ENCODE measurements around the gene PET100.

Gene PET100

GRCh38 chr19:7600721-7601120 lies 28.9 kb upstream of the PET100 start:
- TF ChIP-seq EGR1 (IDR thresholded peaks at IDR 0.05) (no peak), ZBTB7A (IDR thresholded peaks at IDR 0.05; ENCODE audit: low read depth) (no peak), YY1 (IDR thresholded peaks at IDR 0.05; ENCODE audit: low read depth) (no peak), CREB1 (IDR thresholded peaks at IDR 0.05; ENCODE audit: low read depth) (no peak), NFIC (IDR thresholded peaks at IDR 0.05) (no peak), RAD21 (IDR thresholded peaks at IDR 0.05; ENCODE audit: low read depth) (no peak), TAF1 (IDR thresholded peaks at IDR 0.05; ENCODE audit: low read depth) (no peak), FOXM1 (IDR thresholded peaks at IDR 0.05; ENCODE audit: borderline replicate concordance, low read depth) (no peak), TCF12 (IDR thresholded peaks at IDR 0.05; ENCODE audit: low read depth) (no peak), TEAD4 (IDR thresholded peaks at IDR 0.05) (no peak), CEBPB (IDR thresholded peaks at IDR 0.05) (no peak), EP300 (IDR thresholded peaks at IDR 0.05; ENCODE audit: borderline replicate concordance) (no peak)
- TF ChIP-seq, protein P1, sequence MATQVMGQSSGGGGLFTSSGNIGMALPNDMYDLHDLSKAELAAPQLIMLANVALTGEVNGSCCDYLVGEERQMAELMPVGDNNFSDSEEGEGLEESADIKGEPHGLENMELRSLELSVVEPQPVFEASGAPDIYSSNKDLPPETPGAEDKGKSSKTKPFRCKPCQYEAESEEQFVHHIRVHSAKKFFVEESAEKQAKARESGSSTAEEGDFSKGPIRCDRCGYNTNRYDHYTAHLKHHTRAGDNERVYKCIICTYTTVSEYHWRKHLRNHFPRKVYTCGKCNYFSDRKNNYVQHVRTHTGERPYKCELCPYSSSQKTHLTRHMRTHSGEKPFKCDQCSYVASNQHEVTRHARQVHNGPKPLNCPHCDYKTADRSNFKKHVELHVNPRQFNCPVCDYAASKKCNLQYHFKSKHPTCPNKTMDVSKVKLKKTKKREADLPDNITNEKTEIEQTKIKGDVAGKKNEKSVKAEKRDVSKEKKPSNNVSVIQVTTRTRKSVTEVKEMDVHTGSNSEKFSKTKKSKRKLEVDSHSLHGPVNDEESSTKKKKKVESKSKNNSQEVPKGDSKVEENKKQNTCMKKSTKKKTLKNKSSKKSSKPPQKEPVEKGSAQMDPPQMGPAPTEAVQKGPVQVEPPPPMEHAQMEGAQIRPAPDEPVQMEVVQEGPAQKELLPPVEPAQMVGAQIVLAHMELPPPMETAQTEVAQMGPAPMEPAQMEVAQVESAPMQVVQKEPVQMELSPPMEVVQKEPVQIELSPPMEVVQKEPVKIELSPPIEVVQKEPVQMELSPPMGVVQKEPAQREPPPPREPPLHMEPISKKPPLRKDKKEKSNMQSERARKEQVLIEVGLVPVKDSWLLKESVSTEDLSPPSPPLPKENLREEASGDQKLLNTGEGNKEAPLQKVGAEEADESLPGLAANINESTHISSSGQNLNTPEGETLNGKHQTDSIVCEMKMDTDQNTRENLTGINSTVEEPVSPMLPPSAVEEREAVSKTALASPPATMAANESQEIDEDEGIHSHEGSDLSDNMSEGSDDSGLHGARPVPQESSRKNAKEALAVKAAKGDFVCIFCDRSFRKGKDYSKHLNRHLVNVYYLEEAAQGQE (IDR thresholded peaks at IDR 0.05; ENCODE audit: low read depth): no peak
- TF ChIP-seq, protein P2, sequence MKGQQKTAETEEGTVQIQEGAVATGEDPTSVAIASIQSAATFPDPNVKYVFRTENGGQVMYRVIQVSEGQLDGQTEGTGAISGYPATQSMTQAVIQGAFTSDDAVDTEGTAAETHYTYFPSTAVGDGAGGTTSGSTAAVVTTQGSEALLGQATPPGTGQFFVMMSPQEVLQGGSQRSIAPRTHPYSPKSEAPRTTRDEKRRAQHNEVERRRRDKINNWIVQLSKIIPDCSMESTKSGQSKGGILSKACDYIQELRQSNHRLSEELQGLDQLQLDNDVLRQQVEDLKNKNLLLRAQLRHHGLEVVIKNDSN (IDR thresholded peaks at IDR 0.05): no peak
- TF ChIP-seq, protein P3, sequence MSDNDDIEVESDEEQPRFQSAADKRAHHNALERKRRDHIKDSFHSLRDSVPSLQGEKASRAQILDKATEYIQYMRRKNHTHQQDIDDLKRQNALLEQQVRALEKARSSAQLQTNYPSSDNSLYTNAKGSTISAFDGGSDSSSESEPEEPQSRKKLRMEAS (IDR thresholded peaks at IDR 0.05): no peak

GRCh38 chr19:7602240-7602934 lies 27.2 kb upstream of the PET100 start:
- TF ChIP-seq TEAD4 (IDR thresholded peaks at IDR 0.05) (no peak), CEBPB (IDR thresholded peaks at IDR 0.05) (no peak), TAF1 (IDR thresholded peaks at IDR 0.05; ENCODE audit: low read depth) (no peak), EP300 (IDR thresholded peaks at IDR 0.05; ENCODE audit: borderline replicate concordance) (no peak), YY1 (IDR thresholded peaks at IDR 0.05; ENCODE audit: low read depth) (no peak), EGR1 (IDR thresholded peaks at IDR 0.05) (no peak), TCF12 (IDR thresholded peaks at IDR 0.05; ENCODE audit: low read depth) (no peak), ZBTB7A (IDR thresholded peaks at IDR 0.05; ENCODE audit: low read depth) (no peak), NFIC (IDR thresholded peaks at IDR 0.05) (no peak), CREB1 (IDR thresholded peaks at IDR 0.05; ENCODE audit: low read depth) (no peak), RAD21 (IDR thresholded peaks at IDR 0.05; ENCODE audit: low read depth) (no peak), FOXM1 (IDR thresholded peaks at IDR 0.05; ENCODE audit: borderline replicate concordance, low read depth) (no peak)
- TF ChIP-seq, protein P3 (IDR thresholded peaks at IDR 0.05): no peak
- TF ChIP-seq, protein P2 (IDR thresholded peaks at IDR 0.05): no peak
- TF ChIP-seq, protein P1 (IDR thresholded peaks at IDR 0.05; ENCODE audit: low read depth): no peak

DNA sequence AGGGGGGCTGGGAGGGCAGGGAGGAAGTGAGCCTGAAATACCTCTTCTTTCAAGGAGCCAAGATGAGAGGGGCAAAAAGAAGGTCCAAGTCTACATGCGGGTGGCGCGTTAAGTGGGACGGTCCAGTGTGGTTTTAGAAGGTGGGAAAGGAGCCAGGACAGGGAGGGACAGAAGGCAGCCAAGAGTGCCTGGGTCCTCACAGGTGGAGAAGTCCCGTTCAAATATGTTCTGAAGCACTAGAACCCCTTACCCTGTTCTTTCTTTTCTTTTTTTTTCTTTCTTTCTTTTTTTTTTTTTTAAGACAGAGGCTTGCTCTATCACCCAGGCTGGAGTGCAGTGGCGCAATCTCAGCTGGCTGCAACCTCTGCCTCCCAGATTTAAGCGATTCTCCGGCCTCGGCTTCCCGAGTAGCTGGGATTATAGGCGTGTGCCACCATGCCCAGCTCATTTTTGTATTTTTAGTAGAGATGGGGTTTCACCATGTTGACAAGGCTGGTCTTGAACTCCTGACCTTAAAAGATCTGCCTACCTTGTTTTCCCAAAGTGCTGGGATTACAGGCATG lies 26.6 kb upstream of the PET100 start:
- TF ChIP-seq YY1 (IDR thresholded peaks at IDR 0.05; ENCODE audit: low read depth) (no peak), NFIC (IDR thresholded peaks at IDR 0.05) (no peak), TAF1 (IDR thresholded peaks at IDR 0.05; ENCODE audit: low read depth) (no peak), EP300 (IDR thresholded peaks at IDR 0.05; ENCODE audit: borderline replicate concordance) (no peak), RAD21 (IDR thresholded peaks at IDR 0.05; ENCODE audit: low read depth) (no peak), CREB1 (IDR thresholded peaks at IDR 0.05; ENCODE audit: low read depth) (no peak), FOXM1 (IDR thresholded peaks at IDR 0.05; ENCODE audit: borderline replicate concordance, low read depth) (no peak), TCF12 (IDR thresholded peaks at IDR 0.05; ENCODE audit: low read depth) (no peak)
- TF ChIP-seq, protein P3 (IDR thresholded peaks at IDR 0.05): no peak

DNA sequence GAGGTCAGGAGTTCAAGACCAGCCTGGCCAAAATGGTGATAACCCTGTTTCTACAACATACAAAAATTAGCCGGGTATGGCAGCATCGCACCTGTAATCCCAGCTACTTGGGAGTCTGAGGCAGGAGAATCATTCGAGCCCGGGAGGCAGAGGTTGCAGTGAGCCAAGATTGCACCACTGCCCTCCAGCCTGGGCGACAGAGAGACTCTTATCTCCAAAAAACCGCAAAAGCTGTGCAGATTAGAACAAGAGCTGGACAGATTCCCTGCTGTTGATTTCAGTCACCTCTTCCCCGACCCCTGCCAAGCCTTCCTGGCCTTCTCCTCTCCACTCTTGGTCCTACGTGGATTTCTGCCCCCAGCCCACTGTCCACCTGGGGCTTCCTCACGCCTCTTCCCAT lies 25.7 kb upstream of the PET100 start:
- TF ChIP-seq NFIC (IDR thresholded peaks at IDR 0.05) (no peak), TEAD4 (IDR thresholded peaks at IDR 0.05) (no peak), CEBPB (IDR thresholded peaks at IDR 0.05) (no peak), EGR1 (IDR thresholded peaks at IDR 0.05) (no peak), EP300 (IDR thresholded peaks at IDR 0.05; ENCODE audit: borderline replicate concordance) (no peak)
- TF ChIP-seq, protein P3 (IDR thresholded peaks at IDR 0.05): no peak
- TF ChIP-seq, protein P1 (IDR thresholded peaks at IDR 0.05; ENCODE audit: low read depth): no peak
